VCaP (cell line): ENCODE data around the gene FAM149B1.

Experiments
- H3K27ac ChIP-seq: fragments of 450-650 bp; 2 replicates; pipeline ENCODE4 v1.5.1; 2017
- CTCF ChIP-seq: fragments of 450-650 bp; conservative IDR thresholded peaks from 2 replicates; pipeline ENCODE4 v1.5.1; 2017; ENCODE audit warnings: mild to moderate bottlenecking, moderate library complexity

FAM149B1 gene

GRCh38 chr10:73167783-73168464, at the start of gene FAM149B1, which contains the start of gene ECD:
TSS of gene FAM149B1 (plus strand) at chr10:73168119. CDS start at chr10:73168340, 221 bp downstream.
TSS of gene ECD (minus strand) at chr10:73168008. CDS start at chr10:73163937, 4,071 bp downstream.
- TF ChIP-seq CTCF: no peak; the same call in 1 of the 2 replicates
- peak within 1 kb of the TSS; percentile 89 for H3K27ac ChIP-seq

GRCh38 chr10:73119457-73119856, 48.5 kb upstream of the FAM149B1 start:
- H3K27ac ChIP-seq: peak overlapping the region; percentile 33; the same call in 1 of the 2 replicates
- TF ChIP-seq CTCF: no peak

GRCh38 chr10:73119952-73120351, 48.0 kb upstream of the FAM149B1 start:
- H3K27ac ChIP-seq: peak overlapping the region; percentile 33; the same call in 1 of the 2 replicates
- no peak for TF ChIP-seq CTCF

- no peak for TF ChIP-seq CTCF
Measured at GRCh38 chr10:73126343-73126742, 41.6 kb upstream of the FAM149B1 start.

GRCh38 chr10:73131301-73131700, 36.6 kb upstream of the FAM149B1 start:
- no peak for TF ChIP-seq CTCF
- peak overlapping the region; percentile 48 for H3K27ac ChIP-seq

More at GRCh38 chr10:73126343-73126742, 41.6 kb upstream of the FAM149B1 start:
- H3K27ac ChIP-seq: no peak overlapping the region

GRCh38 chr10:73131913-73132686, 35.8 kb upstream of the FAM149B1 start:
- peak overlapping the region; percentile 48 for H3K27ac ChIP-seq
- TF ChIP-seq CTCF: no peak

GRCh38 chr10:73134727-73135126, 33.2 kb upstream of the FAM149B1 start:
- TF ChIP-seq CTCF: no peak
- no peak overlapping the region for H3K27ac ChIP-seq
